HAP-1 (cell line): ENCODE measurements around the gene KRT81.

ENCODE experiments used
- DNase-seq, 2 experiments: peaks; one replicate each; pipeline ENCODE4 v3.0.0-alpha.2; 2016 to 2020; ENCODE audit warnings: low spot score in 2 of 2
- H3K27me3 ChIP-seq: fragments of 250-450 bp; sonication (Bioruptor Pico); 2 replicates; pipeline ENCODE4 v1.5.1; 2020; ENCODE audit warnings: low read depth, mild to moderate bottlenecking, moderate library complexity
- H3K36me3 ChIP-seq: fragments of 250-450 bp; sonication (Bioruptor Pico); replicated peaks from 2 replicates; pipeline ENCODE4 v1.5.1; 2020; ENCODE audit warnings: mild to moderate bottlenecking
- H3K4me1 ChIP-seq: fragments of 250-450 bp; sonication (Bioruptor Pico); 2 replicates; pipeline ENCODE4 v1.5.1; 2020; ENCODE audit warnings: mild to moderate bottlenecking
- H3K4me3 ChIP-seq: fragments of 250-450 bp; sonication (Bioruptor Pico); 2 replicates; pipeline ENCODE4 v1.5.1; 2020; ENCODE audit warnings: mild to moderate bottlenecking, moderate library complexity
- H3K9me3 ChIP-seq: fragments of 250-450 bp; sonication (Bioruptor Pico); 2 replicates; pipeline ENCODE4 v1.5.1; 2020; ENCODE audit warnings: mild to moderate bottlenecking, moderate library complexity
- in situ Hi-C: fragments of 300-500 bp; cut with MboI; formaldehyde crosslinking; loops from 3 replicates; pipeline ENCODE4 v1.14.3; 2020; ENCODE audit warnings: low sequenced_read_pairs, inconsistent platforms, mixed read lengths

KRT81 gene

GRCh38 chr12:52280796-52281560 lies 10.4 kb downstream of the KRT81 start:
- DNase-seq: peak in 1 of 2 experiments; percentile 39
- in situ Hi-C loops: no loop called here
- H3K9me3 ChIP-seq: no peaks in the 10 kb centered on the region
- no peaks in the 10 kb centered on the region for H3K27me3 ChIP-seq
- peaks cover 20% of the 10 kb centered on the region for H3K4me1 ChIP-seq
- no peaks in the 10 kb centered on the region for H3K36me3 ChIP-seq
- no peak overlapping the region for H3K4me3 ChIP-seq

GRCh38 chr12:52280319-52280795 lies 11.0 kb downstream of the KRT81 start:
- H3K36me3 ChIP-seq: no peaks in the 10 kb centered on the region
- H3K4me1 ChIP-seq: peaks cover 20% of the 10 kb centered on the region
- H3K9me3 ChIP-seq: no peaks in the 10 kb centered on the region
- in situ Hi-C loops: no loop called here
- no peaks in the 10 kb centered on the region for H3K27me3 ChIP-seq
- H3K4me3 ChIP-seq: no peak overlapping the region
- DNase-seq: peak in 1 of 2 experiments; percentile 35

DNA sequence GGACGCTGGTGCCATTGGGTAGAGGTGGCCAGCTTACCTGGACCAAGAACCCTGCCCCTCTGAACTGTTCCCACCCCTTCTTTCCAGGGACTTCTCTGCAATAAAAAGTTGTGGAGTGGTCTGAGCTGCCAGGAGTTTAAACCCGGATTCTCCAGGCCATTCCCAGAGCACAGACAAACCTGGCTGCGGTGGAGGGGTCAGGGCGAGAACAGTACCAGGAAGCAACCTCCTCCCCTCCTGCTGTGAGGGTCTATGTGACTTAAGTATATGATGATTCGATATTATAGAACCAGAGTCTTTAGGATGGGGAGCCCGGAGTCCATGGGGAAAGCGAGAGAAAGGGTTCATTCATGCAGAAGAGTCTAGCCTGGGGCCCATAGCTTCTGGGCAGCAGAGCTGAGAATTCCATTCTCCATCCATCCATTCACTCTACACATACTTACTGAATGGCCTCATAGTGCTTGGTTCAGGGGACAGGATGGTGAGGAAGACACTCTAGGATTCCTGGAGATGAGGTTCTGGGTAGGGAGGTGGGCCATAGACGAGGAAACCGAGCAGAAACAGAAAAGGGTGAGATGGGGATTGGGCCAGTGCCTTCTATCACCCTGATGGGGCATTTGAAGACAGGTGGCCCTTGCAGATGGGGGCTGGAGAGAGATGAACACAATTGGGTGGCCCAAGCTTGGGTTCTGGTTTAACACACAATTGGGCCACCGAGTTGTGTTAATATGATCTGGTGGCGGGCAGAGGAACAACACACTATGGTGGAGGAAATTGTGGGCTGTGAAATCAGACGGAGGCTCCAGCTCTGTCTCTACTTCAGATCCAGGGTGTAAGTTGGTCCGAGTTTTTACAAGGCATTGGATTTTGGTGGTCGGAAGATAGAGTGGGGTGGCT lies 11.7 kb downstream of the KRT81 start:
- Histone ChIP-seq H3K36me3 (no peaks in the 10 kb centered on the region), H3K4me1 (peaks cover 20% of the 10 kb centered on the region), H3K27me3 (no peaks in the 10 kb centered on the region), H3K4me3 (no peak overlapping the region), H3K9me3 (no peaks in the 10 kb centered on the region)
- in situ Hi-C loops: no loop called here
- no peak for DNase-seq

DNA sequence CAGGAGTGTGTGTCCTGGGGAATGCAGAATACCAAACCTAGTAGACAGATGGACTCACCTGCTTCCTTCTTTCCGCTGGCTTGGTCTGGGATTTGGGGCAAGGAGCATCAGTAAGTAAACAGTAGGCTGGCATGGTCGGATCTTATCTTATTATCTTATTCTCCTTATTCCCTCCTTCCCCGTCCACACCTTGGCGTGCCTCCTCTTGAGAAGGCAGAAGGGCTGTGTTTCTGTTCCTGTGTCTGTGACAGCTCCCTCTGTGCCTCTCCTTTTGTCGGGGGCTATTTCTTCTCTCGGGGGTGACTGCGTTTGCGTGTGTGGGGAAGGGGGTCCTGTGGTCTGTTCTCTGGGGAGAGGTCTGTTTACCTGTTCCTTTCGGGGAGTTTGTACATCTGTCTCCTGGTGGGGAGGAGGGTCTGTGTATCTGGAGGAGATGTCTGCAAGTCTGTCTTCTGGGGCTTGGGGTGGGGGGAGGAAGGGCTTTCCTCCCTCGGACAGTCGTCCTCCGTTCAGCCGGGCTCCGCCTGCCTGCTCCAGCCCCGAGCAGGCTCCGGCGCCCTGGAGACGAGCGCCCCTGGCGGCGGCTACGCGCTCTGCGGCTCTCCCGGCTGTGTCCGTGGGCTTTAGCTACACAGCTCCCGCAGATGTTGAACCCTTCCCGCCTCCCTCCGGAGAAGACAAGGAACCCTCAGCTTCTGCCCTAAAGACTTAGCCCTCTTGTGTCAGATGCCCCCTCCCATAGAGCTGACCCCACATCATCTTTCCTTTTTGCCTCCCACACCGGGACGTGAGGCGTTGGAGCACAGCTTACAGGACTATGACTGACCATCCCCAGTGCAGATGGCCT lies 12.5 kb downstream of the KRT81 start:
- peak; percentile 52 to 87 for DNase-seq
- peak overlapping the region; percentile 23 for H3K4me3 ChIP-seq
- in situ Hi-C loops: no loop called here
- H3K9me3 ChIP-seq: no peaks in the 10 kb centered on the region
- peaks cover 20% of the 10 kb centered on the region for H3K4me1 ChIP-seq
- H3K27me3 ChIP-seq: no peaks in the 10 kb centered on the region
- H3K36me3 ChIP-seq: no peaks in the 10 kb centered on the region

DNA sequence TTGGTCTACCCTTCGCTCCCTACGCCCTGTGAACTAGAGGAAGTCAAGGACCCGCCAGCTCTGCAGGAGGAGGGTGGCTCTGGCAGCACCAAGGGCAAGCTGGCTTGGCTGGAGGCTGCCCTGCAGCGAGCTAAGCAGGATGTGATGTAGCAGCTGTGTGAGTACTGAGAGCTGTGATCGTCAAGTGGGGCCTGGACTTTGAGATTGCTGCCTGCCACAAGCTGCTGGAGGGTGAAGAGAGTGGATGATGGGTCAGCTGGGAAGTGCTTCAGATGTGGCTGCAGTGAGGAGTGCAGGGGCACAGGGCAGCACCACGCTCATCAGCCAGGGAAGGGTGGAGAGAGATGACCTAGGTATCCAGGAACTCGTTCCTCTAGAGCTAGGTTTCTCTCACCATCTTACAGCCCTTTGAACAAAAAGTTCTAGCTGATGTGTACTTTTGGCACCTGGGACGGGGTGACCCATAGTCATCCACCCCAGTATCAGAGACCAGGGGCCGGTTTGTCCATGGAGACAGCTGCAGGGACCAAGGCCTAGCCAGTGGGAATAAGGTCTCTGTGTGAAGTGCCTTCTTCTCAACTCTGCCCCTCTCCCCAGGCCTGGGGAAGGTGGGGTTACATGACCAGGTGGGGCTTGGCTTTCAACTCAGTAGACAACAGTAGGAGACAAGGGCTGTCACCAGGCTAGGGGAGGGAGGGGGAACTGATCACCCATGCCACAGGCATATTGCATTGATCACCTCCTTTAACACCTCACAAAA lies 13.7 kb downstream of the KRT81 start:
- peaks cover 20% of the 10 kb centered on the region for H3K4me1 ChIP-seq
- H3K9me3 ChIP-seq: no peaks in the 10 kb centered on the region
- DNase-seq: no peak
- no peaks in the 10 kb centered on the region for H3K36me3 ChIP-seq
- no peak overlapping the region for H3K4me3 ChIP-seq
- in situ Hi-C loops: no loop called here
- H3K27me3 ChIP-seq: no peaks in the 10 kb centered on the region

DNA sequence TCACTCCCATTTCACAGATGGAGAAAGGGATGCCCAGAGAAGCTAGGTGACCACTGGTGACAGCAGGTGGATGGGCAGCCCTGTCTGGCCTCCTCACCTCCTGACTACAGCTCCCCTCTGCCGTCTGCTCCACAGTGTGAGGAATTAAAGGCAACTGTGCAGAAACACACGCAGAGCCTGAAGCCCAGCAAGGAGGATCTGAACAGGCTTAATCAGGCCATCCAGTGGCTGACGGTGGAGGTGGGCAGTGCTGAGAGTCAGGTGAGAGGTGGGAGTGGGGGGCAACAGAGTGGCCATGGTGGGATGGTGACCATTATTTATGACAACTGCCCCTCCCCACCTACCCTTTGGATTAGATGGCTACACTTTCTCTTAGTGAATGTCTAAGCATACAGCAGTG lies 15.6 kb downstream of the KRT81 start:
- no peaks in the 10 kb centered on the region; the same call in 1 of the 2 replicates for H3K27me3 ChIP-seq
- H3K9me3 ChIP-seq: no peaks in the 10 kb centered on the region
- H3K4me3 ChIP-seq: no peak overlapping the region
- in situ Hi-C loops: no loop called here
- peaks cover 18% of the 10 kb centered on the region for H3K4me1 ChIP-seq
- no peak for DNase-seq
- no peaks in the 10 kb centered on the region for H3K36me3 ChIP-seq

GRCh38 chr12:52274521-52275120 lies 16.7 kb downstream of the KRT81 start, which contains the start of gene KRT86:
Gene KRT86 (plus strand): TSS chr12:52274645. CDS start chr12:52301917, 27,272 bp downstream.
- Histone ChIP-seq H3K4me1 (peaks cover 8% of the 10 kb centered on the region), H3K27me3 (no peaks in the 10 kb centered on the region; the same call in 1 of the 2 replicates), H3K9me3 (no peaks in the 10 kb centered on the region), H3K36me3 (no peaks in the 10 kb centered on the region), H3K4me3 (no peak within 1 kb of the TSS)
- in situ Hi-C loops: no loop called here
- DNase-seq: no peak

GRCh38 chr12:52271158-52271557 lies 20.2 kb downstream of the KRT81 start:
- DNase-seq: no peak
- in situ Hi-C loops: no loop called here

GRCh38 chr12:52270541-52271070 lies 20.7 kb downstream of the KRT81 start:
- DNase-seq: no peak
- in situ Hi-C loops: no loop called here
- Histone ChIP-seq H3K4me3 (no peak overlapping the region), H3K9me3 (no peaks in the 10 kb centered on the region), H3K4me1 (peaks cover 6% of the 10 kb centered on the region; the same call in 1 of the 2 replicates), H3K27me3 (no peaks in the 10 kb centered on the region; the same call in 1 of the 2 replicates), H3K36me3 (no peaks in the 10 kb centered on the region)

More at GRCh38 chr12:52271158-52271557, 20.2 kb downstream of the KRT81 start:
- H3K9me3 ChIP-seq: no peaks in the 10 kb centered on the region
- no peaks in the 10 kb centered on the region; the same call in 1 of the 2 replicates for H3K27me3 ChIP-seq
- no peak overlapping the region for H3K4me3 ChIP-seq
- H3K36me3 ChIP-seq: no peaks in the 10 kb centered on the region
- peaks cover 6% of the 10 kb centered on the region; the same call in 1 of the 2 replicates for H3K4me1 ChIP-seq

DNA sequence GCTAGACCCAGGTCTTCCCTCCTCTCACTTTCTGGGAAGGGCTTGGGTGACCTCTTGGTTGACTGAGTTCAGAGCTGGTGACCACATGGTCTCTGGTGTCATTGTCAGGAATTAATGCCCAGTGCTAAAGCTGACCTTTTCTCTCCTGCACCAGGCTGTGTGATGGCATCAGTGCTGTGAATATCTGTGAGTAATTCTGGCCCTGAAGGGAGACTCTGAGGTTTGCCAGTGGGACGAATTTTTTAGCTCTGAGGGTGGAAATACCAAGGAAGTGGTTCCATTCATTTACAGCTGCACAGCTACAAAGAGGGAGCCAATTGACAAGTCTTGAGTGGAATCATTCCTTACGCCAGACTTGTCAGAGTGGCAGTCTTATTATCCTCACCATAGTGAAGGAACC lies 23.1 kb downstream of the KRT81 start:
- in situ Hi-C loops: no loop called here
- DNase-seq: no peak
- Histone ChIP-seq H3K4me3 (no peak overlapping the region), H3K4me1 (peaks cover 6% of the 10 kb centered on the region; the same call in 1 of the 2 replicates), H3K27me3 (no peaks in the 10 kb centered on the region; the same call in 1 of the 2 replicates), H3K36me3 (no peaks in the 10 kb centered on the region), H3K9me3 (no peaks in the 10 kb centered on the region)

DNA sequence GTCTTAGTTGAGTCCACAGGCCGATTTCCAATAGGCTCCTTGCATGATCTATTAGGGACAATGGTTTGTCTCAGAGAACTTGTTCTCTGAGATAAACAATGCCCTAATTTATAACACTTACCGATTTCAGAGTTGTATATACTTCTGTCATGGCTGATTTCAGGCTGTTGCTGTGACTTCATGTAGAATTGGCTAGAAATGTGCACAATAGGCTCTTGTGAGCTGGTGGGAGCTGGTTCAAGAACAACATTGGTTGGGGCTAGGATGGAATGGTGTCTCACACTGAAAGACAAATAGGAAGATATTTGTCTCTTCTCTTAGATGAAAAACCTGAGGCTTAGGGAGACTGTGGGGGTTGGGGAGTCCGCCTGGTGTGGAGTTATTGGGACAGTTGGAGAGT lies 23.6 kb downstream of the KRT81 start:
- Histone ChIP-seq H3K9me3 (no peaks in the 10 kb centered on the region), H3K27me3 (no peaks in the 10 kb centered on the region; the same call in 1 of the 2 replicates), H3K4me1 (peaks cover 6% of the 10 kb centered on the region; the same call in 1 of the 2 replicates), H3K4me3 (no peak overlapping the region), H3K36me3 (no peaks in the 10 kb centered on the region)
- DNase-seq: no peak
- in situ Hi-C loops: no loop called here

DNA sequence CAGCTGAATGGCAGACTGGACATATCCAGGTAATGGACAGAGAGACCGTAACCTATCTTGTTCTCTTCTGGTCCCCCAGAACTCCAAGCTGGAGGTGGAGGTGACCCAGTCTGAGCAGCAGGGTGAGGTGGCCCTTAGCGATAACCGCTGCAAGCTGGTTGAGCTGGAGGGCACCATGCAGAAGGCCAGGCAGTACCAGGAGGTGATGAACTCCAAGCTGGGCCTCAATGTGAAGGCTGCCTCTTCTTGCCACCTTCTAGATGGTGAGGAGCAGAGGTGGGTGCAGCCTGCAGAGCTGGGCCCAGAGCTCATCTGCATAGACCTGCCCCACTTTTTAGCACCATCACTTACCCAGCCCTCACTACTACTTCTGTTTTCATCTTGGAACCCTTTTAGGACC lies 24.1 kb downstream of the KRT81 start:
- Histone ChIP-seq H3K36me3 (no peaks in the 10 kb centered on the region), H3K4me3 (no peak overlapping the region), H3K4me1 (peaks cover 6% of the 10 kb centered on the region; the same call in 1 of the 2 replicates), H3K27me3 (no peaks in the 10 kb centered on the region; the same call in 1 of the 2 replicates), H3K9me3 (no peaks in the 10 kb centered on the region)
- no peak for DNase-seq
- in situ Hi-C loops: no loop called here
